Measurements from ENCODE around the gene PTPRD.

PTPRD gene

DNA sequence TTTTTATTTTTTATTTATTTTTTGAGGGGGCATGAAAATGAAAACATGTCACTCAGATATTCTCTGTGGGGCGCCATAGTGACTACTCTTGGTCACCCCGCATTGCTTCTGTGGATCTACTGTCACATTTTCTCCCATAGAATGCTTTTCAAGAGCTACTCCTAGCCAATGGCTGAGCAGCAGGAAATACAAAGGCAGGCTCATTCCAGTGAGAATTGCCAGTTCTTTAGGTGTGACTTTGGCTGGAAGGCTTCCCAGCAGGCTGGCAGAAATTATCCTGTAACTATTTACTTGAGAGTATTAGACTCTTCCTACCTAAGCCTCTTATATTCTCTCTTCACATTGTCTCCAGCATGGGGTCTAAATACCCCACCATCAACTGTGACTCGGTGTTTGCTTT lies 21.0 kb upstream of the PTPRD start:
- TF ChIP-seq SIN3A (IDR thresholded peaks at IDR 0.05; ENCODE audit: borderline replicate concordance, insufficient read depth, low read length), result no peak

DNA sequence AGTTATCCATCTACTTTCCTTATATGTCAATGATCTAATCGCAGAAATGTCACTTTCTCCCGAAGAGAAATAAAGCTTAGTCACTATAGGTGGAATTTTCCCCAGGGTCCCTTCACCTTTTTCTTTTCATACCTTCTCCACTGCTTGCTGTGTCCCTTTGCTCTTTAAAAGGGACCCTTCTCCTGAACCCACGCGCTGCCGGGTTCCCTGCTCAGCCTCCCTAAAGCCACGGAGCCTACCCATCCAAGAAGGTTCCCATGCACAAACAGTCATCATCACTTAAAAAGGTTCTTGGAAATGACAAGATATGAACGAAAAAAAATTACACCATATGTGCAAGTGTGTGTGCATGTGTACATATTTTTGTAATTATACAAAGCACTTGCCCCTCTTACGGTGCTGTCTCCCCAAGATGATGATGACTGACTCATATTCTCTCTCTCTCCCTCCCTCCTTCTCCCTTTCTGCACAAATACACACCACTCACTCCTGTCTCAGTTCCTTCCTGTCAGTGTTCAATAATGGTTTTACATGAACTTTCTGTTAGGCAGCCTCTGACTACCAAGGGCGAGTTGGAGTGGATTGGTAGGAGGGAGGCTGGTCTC lies 1.5 kb upstream of the PTPRD start:
- TF ChIP-seq POLR2AphosphoS5 (IDR thresholded peaks at IDR 0.05; ENCODE audit: low read depth, low read length) (no peak), FOXP2 (optimal IDR thresholded peaks at IDR 0.05; ENCODE audit: borderline replicate concordance, extremely low read depth, extremely low read length, insufficient read depth) (no peak), SIN3A (IDR thresholded peaks at IDR 0.05; ENCODE audit: borderline replicate concordance, insufficient read depth, low read length) (no peak), TAF1 (IDR thresholded peaks at IDR 0.05; ENCODE audit: borderline replicate concordance, insufficient read depth, low read length) (no peak), REST (IDR thresholded peaks at IDR 0.05; ENCODE audit: insufficient read depth in 1 of 2, low read depth in 2 of 2, low read length in 2 of 2) (no peak)

DNA sequence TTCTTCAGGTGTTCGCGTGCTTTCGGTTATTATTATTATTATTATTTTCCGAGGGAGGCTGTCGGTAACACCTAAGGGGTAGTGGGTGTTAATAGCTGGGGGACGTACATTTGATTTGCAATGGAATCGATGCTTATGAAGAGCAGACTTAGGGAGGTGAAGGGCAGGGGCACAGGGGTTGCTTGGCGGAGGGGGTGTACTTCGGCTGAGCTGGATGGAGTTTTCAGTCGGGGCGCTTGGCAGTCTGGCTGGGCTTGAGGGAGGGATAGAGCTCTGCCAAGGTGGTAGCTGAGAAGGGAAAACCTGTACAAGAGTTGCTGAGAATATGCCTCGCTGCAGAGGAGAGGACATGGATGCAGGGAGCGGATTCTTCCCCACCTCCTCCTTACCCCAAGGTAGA lies 617 bp upstream of the PTPRD start:
- TF ChIP-seq REST (IDR thresholded peaks at IDR 0.05; ENCODE audit: insufficient read depth in 1 of 2, low read depth in 2 of 2, low read length in 2 of 2) (no peak), TAF1 (IDR thresholded peaks at IDR 0.05; ENCODE audit: borderline replicate concordance, insufficient read depth, low read length) (no peak), SIN3A (IDR thresholded peaks at IDR 0.05; ENCODE audit: borderline replicate concordance, insufficient read depth, low read length) (no peak), POLR2AphosphoS5 (IDR thresholded peaks at IDR 0.05; ENCODE audit: low read depth, low read length) (no peak), FOXP2 (optimal IDR thresholded peaks at IDR 0.05; ENCODE audit: borderline replicate concordance, extremely low read depth, extremely low read length, insufficient read depth) (no peak)

- TF ChIP-seq SIN3A (IDR thresholded peaks at IDR 0.05; ENCODE audit: borderline replicate concordance, insufficient read depth, low read length) (no peak), TAF1 (IDR thresholded peaks at IDR 0.05; ENCODE audit: borderline replicate concordance, insufficient read depth, low read length) (no peak), POLR2AphosphoS5 (IDR thresholded peaks at IDR 0.05; ENCODE audit: low read depth, low read length) (no peak), FOXP2 (optimal IDR thresholded peaks at IDR 0.05; ENCODE audit: borderline replicate concordance, extremely low read depth, extremely low read length, insufficient read depth) (no peak), REST (IDR thresholded peaks at IDR 0.05; ENCODE audit: insufficient read depth in 1 of 2, low read depth in 2 of 2, low read length in 2 of 2) (no peak)
Observed at GRCh38 chr9:10605388-10605787, 7.4 kb downstream of the PTPRD start.

DNA sequence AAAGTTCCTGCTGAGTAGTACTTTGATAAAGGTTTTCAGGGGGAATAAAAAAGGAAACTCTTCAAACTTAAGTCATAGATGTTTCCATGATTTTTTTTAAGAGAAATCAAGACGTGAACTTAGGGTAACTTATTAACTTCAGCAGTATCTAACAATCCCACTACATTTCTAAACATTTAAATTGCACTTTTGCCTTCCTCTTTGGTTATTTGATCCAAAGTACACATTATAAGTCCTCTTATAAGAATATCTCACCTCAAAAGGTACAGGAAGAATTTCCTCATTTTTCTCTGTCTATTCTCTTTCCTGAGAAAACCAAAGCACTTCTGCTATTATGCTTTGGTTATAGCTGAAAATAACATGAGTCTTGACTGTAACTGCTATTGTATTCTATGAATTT lies 7.9 kb downstream of the PTPRD start:
- TF ChIP-seq SIN3A (IDR thresholded peaks at IDR 0.05; ENCODE audit: borderline replicate concordance, insufficient read depth, low read length), result no peak
- no peak for TF ChIP-seq TAF1 (IDR thresholded peaks at IDR 0.05; ENCODE audit: borderline replicate concordance, insufficient read depth, low read length)
- no peak for TF ChIP-seq REST (IDR thresholded peaks at IDR 0.05; ENCODE audit: insufficient read depth in 1 of 2, low read depth in 2 of 2, low read length in 2 of 2)
- no peak for TF ChIP-seq FOXP2 (optimal IDR thresholded peaks at IDR 0.05; ENCODE audit: borderline replicate concordance, extremely low read depth, extremely low read length, insufficient read depth)
- no peak for TF ChIP-seq POLR2AphosphoS5 (IDR thresholded peaks at IDR 0.05; ENCODE audit: low read depth, low read length)

All from PFSK-1 (cell line).